HL-60 (cell line): ENCODE data around the gene UMPS.

ENCODE experiments used
- DNase-seq, 2 experiments: peaks; one replicate each; pipeline ENCODE4 v3.0.0-alpha.2; 2010 to 2020; ENCODE audit warnings: low read depth in 1 of 2, low spot score in 1 of 2
- H3K27ac ChIP-seq: fragments of 250-450 bp; sonication (Bioruptor Pico); replicated peaks from 2 replicates; pipeline ENCODE4 v1.5.1; 2020; ENCODE audit warnings: mild to moderate bottlenecking, moderate library complexity
- H3K27me3 ChIP-seq: fragments of 250-450 bp; sonication (Bioruptor Pico); 2 replicates; pipeline ENCODE4 v1.5.1; 2021; ENCODE audit warnings: mild to moderate bottlenecking, moderate library complexity; ENCODE audit not compliant: insufficient read depth, poor library complexity, severe bottlenecking
- H3K4me3 ChIP-seq: replicated peaks from 2 replicates; pipeline ENCODE4 v1.5.1; 2011; ENCODE audit warnings: mild to moderate bottlenecking, control low read depth, low read length; ENCODE audit not compliant: insufficient read depth
- CTCF ChIP-seq: IDR thresholded peaks from one replicate; pipeline ENCODE4 v1.5.1; 2011; ENCODE audit warnings: low read length, control low read depth, inconsistent platforms; ENCODE audit not compliant: insufficient read depth
- GABPA ChIP-seq: IDR thresholded peaks from 2 replicates; pipeline ENCODE4 v1.6.1; 2012; ENCODE audit warnings: low read depth
- POLR2AphosphoS5 ChIP-seq: IDR thresholded peaks from 2 replicates; pipeline ENCODE4 v1.6.1; 2012; ENCODE audit warnings: low read depth
- REST ChIP-seq: IDR thresholded peaks from 2 replicates; pipeline ENCODE4 v1.6.1; 2012; ENCODE audit warnings: low read depth; ENCODE audit not compliant: insufficient replicate concordance
- SPI1 ChIP-seq: IDR thresholded peaks from 2 replicates; pipeline ENCODE4 v1.6.1; 2012; ENCODE audit warnings: low read depth, mild to moderate bottlenecking, borderline replicate concordance

UMPS gene

GRCh38 chr3:124730941-124731297 is 667 bp downstream of the UMPS start:
- Histone ChIP-seq H3K4me3 (peak overlapping the region; percentile 90), H3K27me3 (peaks cover 2% of the 10 kb centered on the region), H3K27ac (peak overlapping the region; percentile 94)
- DNase-seq: no peak
- TF ChIP-seq SPI1 (no peak), POLR2AphosphoS5 (no peak), CTCF (no peak), REST (no peak), GABPA (no peak)

- Histone ChIP-seq H3K4me3 (peak overlapping the region; percentile 90; the same call in 1 of the 2 replicates), H3K27ac (no peak overlapping the region), H3K27me3 (peaks cover 2% of the 10 kb centered on the region)
- DNase-seq: no peak
- TF ChIP-seq GABPA: no peak
- TF ChIP-seq REST: no peak
- TF ChIP-seq CTCF: no peak
- no peak for TF ChIP-seq POLR2AphosphoS5
- TF ChIP-seq SPI1: no peak
These were observed 1.5 kb downstream of the UMPS start for GRCh38 chr3:124731760-124732159.

- TF ChIP-seq GABPA (no peak), REST (no peak), CTCF (no peak), SPI1 (no peak), POLR2AphosphoS5 (no peak)
- Histone ChIP-seq H3K27ac (no peak overlapping the region), H3K4me3 (no peak overlapping the region), H3K27me3 (no peaks in the 10 kb centered on the region)
- no peak for DNase-seq
These were observed 10.8 kb downstream of the UMPS start for GRCh38 chr3:124741027-124741426.
